Testis (tissue), 2 donors: ENCODE measurements around the gene SUFU.

Source experiments
- CTCF ChIP-seq, 3 experiments: fragments of 450-650 bp in 2 of 3; fragments of 200-600 bp in 1 of 3; sonication (generic) in 1 of 3; IDR thresholded peaks; one replicate each; pipeline ENCODE4 v1.5.1; 2016 to 2019; ENCODE audit warnings: antibody characterized with exemption in 3 of 3, mild to moderate bottlenecking in 2 of 3, moderate library complexity in 1 of 3
- POLR2A ChIP-seq: fragments of 450-650 bp; IDR thresholded peaks from one replicate; pipeline ENCODE4 v1.6.1; 2017; ENCODE audit warnings: antibody characterized with exemption, mild to moderate bottlenecking, moderate library complexity

GRCh38 chr10:102492983-102493382, 10.8 kb upstream of the SUFU start:
- TF ChIP-seq CTCF (IDR thresholded peaks at IDR 0.05) (no peak), POLR2A (no peak)
